GM21786 (cell line): Measurements from ENCODE around the gene HERPUD1.
A peak's percentile ranks its signal among the peaks of the same experiment; 100 is the strongest.
"Not testable (repeated sequence)": the region's sequence is repeated elsewhere in the genome, so short reads cannot be mapped to it uniquely, and the experiment has no call there.

Experiments used
- ATAC-seq: cut with Tn5 transposase; IDR thresholded peaks from one replicate; pipeline ENCODE4 v1.9.1; 2021; ENCODE audit not compliant: unreplicated experiment

Gene HERPUD1

GRCh38 chr16:56953006-56953405 is 21.1 kb downstream of the HERPUD1 start:
- ATAC-seq: no peak

- ATAC-seq: no peak
Observed at GRCh38 chr16:56956076-56956475, 24.1 kb downstream of the HERPUD1 start.

- no peak for ATAC-seq
Observed at GRCh38 chr16:56956756-56957155, 24.8 kb downstream of the HERPUD1 start.

- no peak for ATAC-seq
Observed at GRCh38 chr16:56960681-56961281, 28.8 kb downstream of the HERPUD1 start.

- ATAC-seq: no peak
Observed at GRCh38 chr16:56961386-56961785, 29.4 kb downstream of the HERPUD1 start.

GRCh38 chr16:56961851-56962281 is 29.9 kb downstream of the HERPUD1 start, which contains the start of gene CETP:
Gene CETP (plus strand): TSS chr16:56961950. CDS start chr16:56961980, 30 bp downstream.
- ATAC-seq: no peak

GRCh38 chr16:56964243-56965148 is 32.6 kb downstream of the HERPUD1 start:
- ATAC-seq: peak; percentile 65

GRCh38 chr16:56965149-56966092 is 33.5 kb downstream of the HERPUD1 start:
- no peak for ATAC-seq

- ATAC-seq: no peak
Observed at GRCh38 chr16:56966093-56966475, 34.1 kb downstream of the HERPUD1 start.

GRCh38 chr16:56967733-56968132 is 35.8 kb downstream of the HERPUD1 start:
- no peak for ATAC-seq

GRCh38 chr16:56969769-56970168 is 37.8 kb downstream of the HERPUD1 start:
- ATAC-seq: no peak

GRCh38 chr16:56970934-56971767 is 39.2 kb downstream of the HERPUD1 start:
- peak; percentile 76 for ATAC-seq

GRCh38 chr16:56971768-56972043 is 39.8 kb downstream of the HERPUD1 start:
- no peak for ATAC-seq

- ATAC-seq: no peak
Observed at GRCh38 chr16:56972403-56973293, 40.7 kb downstream of the HERPUD1 start.

GRCh38 chr16:56973294-56973689 is 41.4 kb downstream of the HERPUD1 start:
- ATAC-seq: no peak

- not testable (repeated sequence) for ATAC-seq
Observed at GRCh38 chr16:56973899-56974298, 42.0 kb downstream of the HERPUD1 start.

GRCh38 chr16:56974549-56975300 is 42.8 kb downstream of the HERPUD1 start:
- ATAC-seq: no peak

- no peak for ATAC-seq
Observed at GRCh38 chr16:56975714-56976113, 43.8 kb downstream of the HERPUD1 start.

- ATAC-seq: no peak
Observed at GRCh38 chr16:56977216-56977615, 45.3 kb downstream of the HERPUD1 start.
